ENCODE data around the gene BNC2. TPM values are rescaled to one million over a fixed set of nuclear protein-coding genes. Genes with fewer than 3 reads are reported as not detected.

BNC2 gene
- total and polyA plus RNA-seq, 4 experiments from 2014 or later = not detected

- no peak overlapping the region for H3K27ac ChIP-seq (ENCODE audit: low read depth, low read length)
- POLR2A ChIA-PET (ENCODE audit: partially characterized antibody) = no interaction called here
- H3K27ac Mint-ChIP-seq = no peak overlapping the region
Observed at GRCh38 chr9:16754662-16755061, 115.8 kb downstream of the BNC2 start.

DNA sequence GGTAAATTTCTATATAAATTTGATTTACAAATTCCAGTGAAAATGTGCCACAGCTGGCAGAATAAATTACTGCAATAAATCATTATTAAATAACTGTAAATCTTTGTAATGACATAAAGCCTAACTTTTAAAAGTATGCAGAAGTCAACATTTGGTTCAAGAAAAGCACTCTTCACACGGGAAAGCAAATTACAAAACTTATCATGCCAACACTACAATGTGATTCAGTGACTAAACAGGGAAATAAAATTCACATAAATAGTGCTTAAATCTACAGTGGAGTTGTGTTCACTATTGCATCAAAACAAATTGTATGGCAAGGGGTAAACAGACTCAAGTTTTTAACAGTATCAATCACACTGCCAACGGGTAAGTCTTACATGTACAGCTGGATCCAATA, 117.2 kb downstream of the BNC2 start:
- H3K27me3 ChIP-seq (ENCODE audit: insufficient read depth, low read length) = no peaks in the 10 kb centered on the region
- H3K4me3 ChIP-seq (ENCODE audit: low read length in 2 of 2) = no peak overlapping the region
- no peak overlapping the region for H3K27ac ChIP-seq (ENCODE audit: low read depth, low read length)
- peaks cover 0 to 10% (median 6%) of the 10 kb centered on the region in 8 donors for H3K9me3 Mint-ChIP-seq
- POLR2A ChIA-PET (ENCODE audit: partially characterized antibody) = no interaction called here
- intact Hi-C loops (cut with micrococcal nuclease) = no loop called here
- no peaks in the 10 kb centered on the region for H3K36me3 ChIP-seq (ENCODE audit: insufficient read depth, low read length)
- CTCF ChIA-PET (ENCODE audit: partially characterized antibody) = no interaction called here
- H3K27me3 Mint-ChIP-seq = no peaks in the 10 kb centered on the region
- H3K27ac Mint-ChIP-seq = no peak overlapping the region
- H3K4me1 ChIP-seq (ENCODE audit: insufficient read depth, low read length) = no peaks in the 10 kb centered on the region
- no peaks in the 10 kb centered on the region for H3K4me1 Mint-ChIP-seq
- no peaks in the 10 kb centered on the region for H3K36me3 Mint-ChIP-seq
- DNase-seq = no peak
- no peak overlapping the region for H3K4me3 Mint-ChIP-seq
- no peaks in the 10 kb centered on the region for H3K9me3 ChIP-seq (ENCODE audit: control insufficient read depth in 1 of 2, low read length in 2 of 2)

More at GRCh38 chr9:16754662-16755061, 115.8 kb downstream of the BNC2 start:
- H3K9me3 ChIP-seq (ENCODE audit: control insufficient read depth in 1 of 2, low read length in 2 of 2) = no peaks in the 10 kb centered on the region
- Mint-ChIP-seq H3K4me1 (no peaks in the 10 kb centered on the region), H3K4me3 (no peak overlapping the region), H3K27me3 (no peaks in the 10 kb centered on the region), H3K9me3 (peaks cover 0 to 10% (median 3%) of the 10 kb centered on the region in 8 donors), H3K36me3 (no peaks in the 10 kb centered on the region)
- H3K27me3 ChIP-seq (ENCODE audit: insufficient read depth, low read length) = no peaks in the 10 kb centered on the region
- H3K4me1 ChIP-seq (ENCODE audit: insufficient read depth, low read length) = no peaks in the 10 kb centered on the region
- H3K36me3 ChIP-seq (ENCODE audit: insufficient read depth, low read length) = no peaks in the 10 kb centered on the region
- CTCF ChIA-PET (ENCODE audit: partially characterized antibody) = interaction anchor here (1.7 kb wide), 1 partner anchor 11 kb away, joined by 3 read pairs; no protein-coding TSS in a partner anchor
- intact Hi-C loops (cut with micrococcal nuclease) = no loop called here
- H3K4me3 ChIP-seq (ENCODE audit: low read length in 2 of 2) = no peak overlapping the region
- no peak for DNase-seq

DNA sequence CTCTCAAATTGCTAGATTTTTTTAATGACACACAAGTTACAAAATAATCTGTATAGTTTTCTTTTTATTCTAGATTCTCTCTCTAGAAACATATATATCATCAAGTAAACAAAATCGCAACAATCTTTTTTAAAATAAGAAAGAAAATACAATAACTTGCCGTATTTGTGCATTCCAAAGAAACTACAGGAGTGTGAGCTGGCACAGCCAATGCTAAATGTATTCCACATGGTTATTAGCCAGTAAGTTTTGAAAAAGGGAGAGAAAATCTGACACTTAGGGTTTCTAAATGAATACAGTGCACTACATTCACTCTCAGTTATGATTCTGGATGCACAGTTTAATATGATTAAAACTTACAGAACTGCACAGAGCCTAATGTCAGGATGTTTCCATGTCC, 117.9 kb downstream of the BNC2 start:
- Histone ChIP-seq H3K4me1 (ENCODE audit: insufficient read depth, low read length) (no peaks in the 10 kb centered on the region), H3K36me3 (ENCODE audit: insufficient read depth, low read length) (no peaks in the 10 kb centered on the region), H3K27me3 (ENCODE audit: insufficient read depth, low read length) (no peaks in the 10 kb centered on the region), H3K4me3 (ENCODE audit: low read length in 2 of 2) (no peak overlapping the region), H3K9me3 (ENCODE audit: control insufficient read depth in 1 of 2, low read length in 2 of 2) (no peaks in the 10 kb centered on the region), H3K27ac (ENCODE audit: low read depth, low read length) (no peak overlapping the region)
- intact Hi-C loops (cut with micrococcal nuclease) = no loop called here
- H3K4me1 Mint-ChIP-seq = no peaks in the 10 kb centered on the region
- no peak overlapping the region for H3K27ac Mint-ChIP-seq
- no peak for DNase-seq
- H3K4me3 Mint-ChIP-seq = no peak overlapping the region
- H3K36me3 Mint-ChIP-seq = no peaks in the 10 kb centered on the region
- CTCF ChIA-PET (ENCODE audit: partially characterized antibody) = interaction anchor here (0.9 kb wide), 1 partner anchor 12 kb away, joined by 3 read pairs; no protein-coding TSS in a partner anchor
- POLR2A ChIA-PET (ENCODE audit: partially characterized antibody) = no interaction called here
- no peaks in the 10 kb centered on the region for H3K27me3 Mint-ChIP-seq
- H3K9me3 Mint-ChIP-seq = peaks cover 0 to 9% (median 6%) of the 10 kb centered on the region in 8 donors

DNA sequence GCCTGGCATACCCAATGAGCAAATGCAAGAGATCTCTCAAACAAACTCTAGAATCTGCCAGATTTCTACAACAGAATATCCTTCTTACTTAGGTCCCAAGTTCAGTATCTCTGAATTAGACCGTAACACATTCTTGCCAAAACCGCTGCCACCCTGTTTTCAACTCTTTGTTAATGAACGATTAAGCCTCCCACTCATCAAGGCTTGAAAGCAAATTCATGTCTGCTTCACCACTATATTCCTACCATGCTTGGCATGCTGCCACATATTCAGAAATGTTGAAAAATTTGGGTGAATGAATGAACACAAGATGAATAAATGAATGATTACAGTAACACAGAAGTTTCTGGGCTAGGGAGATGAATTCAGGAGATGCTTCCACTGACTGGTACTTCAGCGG, 119.9 kb downstream of the BNC2 start:
- Mint-ChIP-seq H3K9me3 (peaks cover 0 to 11% (median 4%) of the 10 kb centered on the region in 8 donors), H3K4me1 (no peaks in the 10 kb centered on the region), H3K4me3 (no peak overlapping the region), H3K36me3 (no peaks in the 10 kb centered on the region), H3K27ac (no peak overlapping the region), H3K27me3 (no peaks in the 10 kb centered on the region)
- Histone ChIP-seq H3K27ac (ENCODE audit: low read depth, low read length) (no peak overlapping the region), H3K9me3 (ENCODE audit: control insufficient read depth in 1 of 2, low read length in 2 of 2) (no peaks in the 10 kb centered on the region), H3K4me1 (ENCODE audit: insufficient read depth, low read length) (no peaks in the 10 kb centered on the region), H3K27me3 (ENCODE audit: insufficient read depth, low read length) (no peaks in the 10 kb centered on the region), H3K4me3 (ENCODE audit: low read length in 2 of 2) (no peak overlapping the region), H3K36me3 (ENCODE audit: insufficient read depth, low read length) (no peaks in the 10 kb centered on the region)
- no peak for DNase-seq
- ChIA-PET CTCF (ENCODE audit: partially characterized antibody) (no interaction called here), POLR2A (ENCODE audit: partially characterized antibody) (no interaction called here)
- intact Hi-C loops (cut with micrococcal nuclease) = no loop called here

DNA sequence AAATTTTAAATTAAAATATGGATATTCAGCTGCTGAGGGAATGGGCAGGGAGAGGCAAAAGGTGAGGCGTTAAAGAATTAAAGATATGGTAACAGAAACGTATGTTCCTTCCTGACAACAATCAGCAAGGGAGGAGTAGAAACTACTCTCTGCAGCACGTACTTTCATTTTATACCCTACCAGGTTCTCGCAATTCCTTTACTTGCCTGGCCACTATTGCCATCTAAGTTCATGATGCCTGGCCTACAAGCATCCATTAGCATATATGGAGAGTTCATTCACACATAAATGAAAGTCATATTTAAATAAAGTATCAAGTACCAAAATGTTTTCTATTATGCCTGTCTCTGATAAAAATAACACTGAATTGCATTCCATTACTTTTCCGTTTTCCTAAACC, 125.1 kb downstream of the BNC2 start:
- intact Hi-C loops (cut with micrococcal nuclease) = no loop called here
- Histone ChIP-seq H3K27me3 (ENCODE audit: insufficient read depth, low read length) (no peaks in the 10 kb centered on the region), H3K9me3 (ENCODE audit: control insufficient read depth in 1 of 2, low read length in 2 of 2) (no peaks in the 10 kb centered on the region), H3K4me1 (ENCODE audit: insufficient read depth, low read length) (no peaks in the 10 kb centered on the region), H3K4me3 (ENCODE audit: low read length in 2 of 2) (no peak overlapping the region), H3K27ac (ENCODE audit: low read depth, low read length) (no peak overlapping the region), H3K36me3 (ENCODE audit: insufficient read depth, low read length) (no peaks in the 10 kb centered on the region)
- peaks cover 0 to 17% (median 2%) of the 10 kb centered on the region in 8 donors for H3K9me3 Mint-ChIP-seq
- no peaks in the 10 kb centered on the region for H3K4me1 Mint-ChIP-seq
- no peaks in the 10 kb centered on the region for H3K36me3 Mint-ChIP-seq
- ChIA-PET CTCF (ENCODE audit: partially characterized antibody) (no interaction called here), POLR2A (ENCODE audit: partially characterized antibody) (no interaction called here)
- DNase-seq = no peak
- no peaks in the 10 kb centered on the region for H3K27me3 Mint-ChIP-seq
- H3K4me3 Mint-ChIP-seq = no peak overlapping the region
- no peak overlapping the region for H3K27ac Mint-ChIP-seq

GRCh38 chr9:16744394-16744793, 126.1 kb downstream of the BNC2 start:
- intact Hi-C loops (cut with micrococcal nuclease) = no loop called here
- CTCF ChIA-PET (ENCODE audit: partially characterized antibody) = no interaction called here

DNA sequence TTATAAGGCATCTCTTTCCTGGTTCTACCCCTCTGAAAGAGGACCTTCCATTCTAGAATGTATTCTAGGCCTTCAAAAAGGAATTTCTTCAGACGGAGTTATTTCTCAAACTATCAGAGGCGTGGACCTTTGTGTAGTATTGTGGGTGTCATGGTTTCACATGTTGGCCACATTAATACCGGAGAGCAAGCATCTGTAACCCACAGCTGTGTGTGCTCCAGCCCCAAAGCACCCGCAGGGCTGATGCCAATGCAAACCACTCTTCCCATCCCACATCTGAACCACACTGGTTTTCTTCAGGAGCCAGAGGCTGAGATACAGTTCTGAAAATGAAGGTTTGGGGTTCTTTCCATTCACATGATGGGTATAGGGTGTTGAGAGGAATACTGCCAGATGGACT, 127.1 kb downstream of the BNC2 start:
- Histone ChIP-seq H3K36me3 (ENCODE audit: insufficient read depth, low read length) (no peaks in the 10 kb centered on the region), H3K27ac (ENCODE audit: low read depth, low read length) (no peak overlapping the region), H3K4me1 (ENCODE audit: insufficient read depth, low read length) (no peaks in the 10 kb centered on the region), H3K4me3 (ENCODE audit: low read length in 2 of 2) (no peak overlapping the region), H3K9me3 (ENCODE audit: control insufficient read depth in 1 of 2, low read length in 2 of 2) (no peaks in the 10 kb centered on the region), H3K27me3 (ENCODE audit: insufficient read depth, low read length) (no peaks in the 10 kb centered on the region)
- DNase-seq = no peak
- Mint-ChIP-seq H3K27ac (no peak overlapping the region), H3K36me3 (no peaks in the 10 kb centered on the region), H3K4me3 (no peak overlapping the region), H3K9me3 (peaks cover 0 to 15% (median 4%) of the 10 kb centered on the region in 8 donors), H3K27me3 (no peaks in the 10 kb centered on the region), H3K4me1 (no peaks in the 10 kb centered on the region)
- ChIA-PET CTCF (ENCODE audit: partially characterized antibody) (no interaction called here), POLR2A (ENCODE audit: partially characterized antibody) (no interaction called here)
- intact Hi-C loops (cut with micrococcal nuclease) = no loop called here

More at GRCh38 chr9:16744394-16744793, 126.1 kb downstream of the BNC2 start:
- no peaks in the 10 kb centered on the region for H3K36me3 Mint-ChIP-seq
- peaks cover 0 to 18% (median 3%) of the 10 kb centered on the region in 8 donors for H3K9me3 Mint-ChIP-seq
- DNase-seq = no peak
- no peaks in the 10 kb centered on the region for H3K4me1 Mint-ChIP-seq
- H3K9me3 ChIP-seq (ENCODE audit: control insufficient read depth in 1 of 2, low read length in 2 of 2) = no peaks in the 10 kb centered on the region
- no peak overlapping the region for H3K27ac ChIP-seq (ENCODE audit: low read depth, low read length)
- H3K27me3 Mint-ChIP-seq = no peaks in the 10 kb centered on the region
- no peak overlapping the region for H3K4me3 ChIP-seq (ENCODE audit: low read length in 2 of 2)
- no peaks in the 10 kb centered on the region for H3K4me1 ChIP-seq (ENCODE audit: insufficient read depth, low read length)
- POLR2A ChIA-PET (ENCODE audit: partially characterized antibody) = interaction anchor here (0.6 kb wide), 1 partner anchor 195 kb away, joined by 4 read pairs; no protein-coding TSS in a partner anchor
- H3K4me3 Mint-ChIP-seq = no peak overlapping the region
- H3K27me3 ChIP-seq (ENCODE audit: insufficient read depth, low read length) = no peaks in the 10 kb centered on the region
- no peaks in the 10 kb centered on the region for H3K36me3 ChIP-seq (ENCODE audit: insufficient read depth, low read length)
- no peak overlapping the region for H3K27ac Mint-ChIP-seq

DNA sequence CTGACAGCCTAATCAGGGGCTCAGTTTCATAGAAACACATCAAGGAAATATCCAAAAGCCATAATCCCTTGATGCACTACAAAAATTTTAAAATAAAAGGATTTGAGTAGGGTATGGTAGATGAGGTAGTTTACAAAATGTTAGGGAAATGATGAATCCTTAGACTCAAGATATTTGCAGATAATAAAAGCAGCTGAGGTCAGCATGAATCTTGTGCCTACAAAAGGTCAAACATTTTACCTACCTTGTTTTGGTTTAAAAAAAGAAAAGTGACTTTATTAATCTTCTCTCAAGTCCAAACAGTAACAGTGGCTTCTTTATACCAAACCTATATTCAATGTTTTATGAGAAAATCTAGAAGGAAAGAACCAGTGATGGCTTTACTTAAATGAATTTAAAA, 135.5 kb downstream of the BNC2 start:
- Histone ChIP-seq H3K27ac (ENCODE audit: low read depth, low read length) (no peak overlapping the region), H3K4me3 (ENCODE audit: low read length in 2 of 2) (no peak overlapping the region), H3K4me1 (ENCODE audit: insufficient read depth, low read length) (no peaks in the 10 kb centered on the region), H3K36me3 (ENCODE audit: insufficient read depth, low read length) (no peaks in the 10 kb centered on the region), H3K27me3 (ENCODE audit: insufficient read depth, low read length) (no peaks in the 10 kb centered on the region), H3K9me3 (ENCODE audit: control insufficient read depth in 1 of 2, low read length in 2 of 2) (no peaks in the 10 kb centered on the region)
- H3K27ac Mint-ChIP-seq = no peak overlapping the region
- no peaks in the 10 kb centered on the region for H3K4me1 Mint-ChIP-seq
- ChIA-PET CTCF (ENCODE audit: partially characterized antibody) (interaction anchor here (0.6 kb wide), 1 partner anchor 203 kb away, joined by 3 read pairs; no protein-coding TSS in a partner anchor), POLR2A (ENCODE audit: partially characterized antibody) (no interaction called here)
- DNase-seq = no peak
- intact Hi-C loops (cut with micrococcal nuclease) = no loop called here
- no peaks in the 10 kb centered on the region for H3K27me3 Mint-ChIP-seq
- no peaks in the 10 kb centered on the region for H3K36me3 Mint-ChIP-seq
- H3K4me3 Mint-ChIP-seq = no peak overlapping the region
- H3K9me3 Mint-ChIP-seq = peaks cover 0 to 9% (median 3%) of the 10 kb centered on the region in 8 donors

Data from CD4-positive, alpha-beta memory T cell (primary cell).